Esophagus muscularis mucosa (tissue), 4 donors: ENCODE results near the gene SCLT1. TPM values are rescaled to one million over a fixed set of nuclear protein-coding genes. Genes with fewer than 3 reads are reported as not detected.

Source experiments
- DNase-seq: peaks from one replicate; pipeline ENCODE4 v3.0.0-alpha.2; 2017; ENCODE audit errors: extremely low spot score
- H3K27ac ChIP-seq, 4 donors: fragments of 200-600 bp; sonication (generic); replicated peaks in 1 of 4; 1 replicate in 3 of 4; 2 replicates in 1 of 4; pipeline ENCODE4 v1.5.1; 2016 to 2019; ENCODE audit warnings: mild to moderate bottlenecking in 1 of 4
- H3K27me3 ChIP-seq, 4 donors: fragments of 200-600 bp; sonication (generic); one replicate each; pipeline versions ENCODE4 v1.5.1 to v1.6.0; 2016 to 2019
- H3K36me3 ChIP-seq, 4 donors: fragments of 200-600 bp; sonication (generic); one replicate each; pipeline ENCODE4 v1.5.1; 2016 to 2019
- H3K4me1 ChIP-seq, 4 donors: fragments of 200-600 bp; sonication (generic); one replicate each; pipeline ENCODE4 v1.5.1; 2016 to 2019
- H3K4me3 ChIP-seq, 4 donors: fragments of 200-600 bp; sonication (generic); 1 replicate in 2 of 4; 2 replicates in 2 of 4; pipeline ENCODE4 v1.5.1; 2016 to 2019; ENCODE audit warnings: mild to moderate bottlenecking in 4 of 4, moderate library complexity in 1 of 4
- H3K9me3 ChIP-seq, 4 donors: fragments of 200-600 bp; sonication (generic); 1 replicate in 3 of 4; 2 replicates in 1 of 4; pipeline ENCODE4 v1.5.1; 2016 to 2019
- CTCF ChIP-seq, 3 experiments: fragments of 200-600 bp in 2 of 3; fragments of 450-650 bp in 1 of 3; sonication (generic) in 2 of 3; IDR thresholded peaks; one replicate each; pipeline ENCODE4 v1.5.1; 2017 to 2019; ENCODE audit warnings: antibody characterized with exemption in 3 of 3, mild to moderate bottlenecking in 2 of 3, moderate library complexity in 1 of 3
- EP300 ChIP-seq: sonication (generic); formaldehyde crosslinking; IDR thresholded peaks from one replicate; pipeline ENCODE4 v1.6.1; 2017; ENCODE audit warnings: antibody characterized with exemption
- POLR2A ChIP-seq: fragments of 450-650 bp; IDR thresholded peaks from one replicate; pipeline ENCODE4 v1.6.1; 2017; ENCODE audit warnings: antibody characterized with exemption, moderate library complexity, mild to moderate bottlenecking, low read depth
- POLR2AphosphoS5 ChIP-seq, 2 donors: sonication (generic); formaldehyde crosslinking; IDR thresholded peaks; one replicate each; pipeline ENCODE4 v1.6.1; 2017; ENCODE audit warnings: antibody characterized with exemption in 2 of 2
- WGBS: methylation state at CpG from one replicate; pipeline ENCODE4 v1.1.5; 2018; 5-methylcytosine and 5-hydroxymethylcytosine counted together
- intact Hi-C: fragments of 100-400 bp; cut with DNase I; formaldehyde crosslinking; loops from one replicate; pipeline ENCODE4 v1.15.1; 2023
- total RNA-seq, 4 donors: library from RNA; depleted of rRNA; stranded (reverse); fragments of >200 nt; gene quantifications; one replicate each; pipeline versions ENCODE4 v1.1.0 to v1.2.1, GENCODE V29; 2016

The SCLT1 gene
- total RNA-seq, 4 donors from 2014 or later, result 6.4 to 12.5 (median 9.7) TPM

- Histone ChIP-seq H3K27me3 (no peaks in the 10 kb centered on the region), H3K9me3 (no peaks in the 10 kb centered on the region), H3K36me3 (no peaks in the 10 kb centered on the region), H3K4me3 (peak overlapping the region in 3 of 4 donors; percentile 84 to 90 (median 85)), H3K4me1 (peaks cover 12 to 44% (median 30%) of the 10 kb centered on the region in 4 donors), H3K27ac (peak overlapping the region; percentile 92 to 97 (median 96))
- TF ChIP-seq EP300 (no peak), POLR2A (no peak), CTCF (IDR thresholded peaks at IDR 0.05) (no peak), POLR2AphosphoS5 (IDR thresholded peaks at IDR 0.05) (no peak)
- 57% methylated on average over 3 of the region's 3 CpGs for WGBS
- no peak for DNase-seq
- intact Hi-C loops, result no loop called here
These were observed 1.0 kb upstream of the SCLT1 start for GRCh38 chr4:129094347-129094746.

GRCh38 chr4:129092631-129093190, 628 bp downstream of the SCLT1 start:
- DNase-seq, result no peak
- Histone ChIP-seq H3K4me1 (peaks cover 12 to 44% (median 30%) of the 10 kb centered on the region in 4 donors), H3K4me3 (peak overlapping the region; percentile 63 to 90 (median 84)), H3K27me3 (no peaks in the 10 kb centered on the region), H3K9me3 (no peaks in the 10 kb centered on the region), H3K36me3 (no peaks in the 10 kb centered on the region), H3K27ac (peak overlapping the region; percentile 92 to 97 (median 96))
- intact Hi-C loops, result no loop called here
- WGBS, result under 1% methylated on average over 11 of the region's 11 CpGs
- TF ChIP-seq CTCF (IDR thresholded peaks at IDR 0.05) (no peak), POLR2A (no peak), EP300 (no peak), POLR2AphosphoS5 (IDR thresholded peaks at IDR 0.05) (no peak)

- H3K27ac ChIP-seq, result no peak overlapping the region
- intact Hi-C loops, result no loop called here
- H3K4me1 ChIP-seq, result peaks cover 12 to 15% (median 13%) of the 10 kb centered on the region in 4 donors
- H3K4me3 ChIP-seq, result no peak overlapping the region
- DNase-seq, result no peak
- H3K36me3 ChIP-seq, result no peaks in the 10 kb centered on the region
- H3K9me3 ChIP-seq, result peaks cover 0 to 4% (median 0%) of the 10 kb centered on the region in 4 donors
- WGBS, result 84% methylated on average over 2 of the region's 2 CpGs
- H3K27me3 ChIP-seq, result no peaks in the 10 kb centered on the region
- TF ChIP-seq EP300 (no peak), POLR2A (no peak), CTCF (IDR thresholded peaks at IDR 0.05) (no peak), POLR2AphosphoS5 (IDR thresholded peaks at IDR 0.05) (no peak)
These were observed 5.8 kb downstream of the SCLT1 start for GRCh38 chr4:129087516-129087915.

GRCh38 chr4:129085472-129085871, 7.9 kb downstream of the SCLT1 start:
- peaks cover 5 to 13% (median 12%) of the 10 kb centered on the region in 4 donors for H3K36me3 ChIP-seq
- WGBS, result 97% methylated on average over 4 of the region's 4 CpGs
- H3K9me3 ChIP-seq, result peaks cover 0 to 4% (median 0%) of the 10 kb centered on the region in 4 donors
- H3K4me1 ChIP-seq, result no peaks in the 10 kb centered on the region
- DNase-seq, result no peak
- H3K4me3 ChIP-seq, result no peak overlapping the region
- no peak for TF ChIP-seq POLR2A
- TF ChIP-seq EP300, result no peak
- no peak for TF ChIP-seq POLR2AphosphoS5 (IDR thresholded peaks at IDR 0.05)
- TF ChIP-seq CTCF (IDR thresholded peaks at IDR 0.05), result no peak
- no peak overlapping the region for H3K27ac ChIP-seq
- H3K27me3 ChIP-seq, result no peaks in the 10 kb centered on the region
- intact Hi-C loops, result no loop called here

- Histone ChIP-seq H3K4me3 (no peak overlapping the region), H3K27me3 (no peaks in the 10 kb centered on the region), H3K36me3 (peaks cover 12 to 40% (median 22%) of the 10 kb centered on the region in 4 donors), H3K9me3 (peaks cover 0 to 4% (median 0%) of the 10 kb centered on the region in 4 donors), H3K27ac (no peak overlapping the region), H3K4me1 (no peaks in the 10 kb centered on the region)
- 92% methylated on average over 5 of the region's 5 CpGs for WGBS
- intact Hi-C loops, result no loop called here
- no peak for DNase-seq
- no peak for TF ChIP-seq CTCF (IDR thresholded peaks at IDR 0.05)
- no peak for TF ChIP-seq POLR2AphosphoS5 (IDR thresholded peaks at IDR 0.05)
- TF ChIP-seq EP300, result no peak
- TF ChIP-seq POLR2A, result no peak
These were observed 11.0 kb downstream of the SCLT1 start for GRCh38 chr4:129082302-129082701.
